WI38 (cell line): Measurements from ENCODE around the gene NFIX.

Experiments
- H3K4me3 ChIP-seq: 2 replicates; pipeline ENCODE4 v1.5.1; 2011; ENCODE audit warnings: low read depth, mild to moderate bottlenecking, control low read depth, low read length
- CTCF ChIP-seq: IDR thresholded peaks from 2 replicates; pipeline ENCODE4 v1.5.1; 2012; ENCODE audit warnings: low read depth, mild to moderate bottlenecking, control low read depth, low read length

The NFIX gene

DNA sequence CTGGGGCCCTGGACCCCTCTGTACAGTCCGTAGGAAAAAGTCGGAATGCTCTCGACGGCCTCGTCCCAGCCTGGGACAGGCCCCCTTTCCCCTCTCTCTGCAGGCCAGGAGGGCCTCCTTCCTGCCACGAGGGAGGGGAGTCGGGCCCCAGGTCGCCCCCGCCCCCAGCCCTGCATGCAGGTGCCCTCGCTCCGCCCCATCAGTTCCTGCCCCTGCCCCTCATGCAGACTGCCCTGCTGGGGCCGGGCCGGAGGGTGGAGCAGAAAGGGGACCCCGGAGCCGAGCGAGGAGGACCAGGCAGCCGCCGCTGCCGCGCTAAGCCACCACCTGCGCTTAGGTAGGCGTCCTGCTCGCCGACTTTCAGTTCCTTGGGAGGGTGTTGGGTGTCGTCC is 100.1 kb downstream of the NFIX start:
- no peak for TF ChIP-seq CTCF
- H3K4me3 ChIP-seq: no peak overlapping the region

DNA sequence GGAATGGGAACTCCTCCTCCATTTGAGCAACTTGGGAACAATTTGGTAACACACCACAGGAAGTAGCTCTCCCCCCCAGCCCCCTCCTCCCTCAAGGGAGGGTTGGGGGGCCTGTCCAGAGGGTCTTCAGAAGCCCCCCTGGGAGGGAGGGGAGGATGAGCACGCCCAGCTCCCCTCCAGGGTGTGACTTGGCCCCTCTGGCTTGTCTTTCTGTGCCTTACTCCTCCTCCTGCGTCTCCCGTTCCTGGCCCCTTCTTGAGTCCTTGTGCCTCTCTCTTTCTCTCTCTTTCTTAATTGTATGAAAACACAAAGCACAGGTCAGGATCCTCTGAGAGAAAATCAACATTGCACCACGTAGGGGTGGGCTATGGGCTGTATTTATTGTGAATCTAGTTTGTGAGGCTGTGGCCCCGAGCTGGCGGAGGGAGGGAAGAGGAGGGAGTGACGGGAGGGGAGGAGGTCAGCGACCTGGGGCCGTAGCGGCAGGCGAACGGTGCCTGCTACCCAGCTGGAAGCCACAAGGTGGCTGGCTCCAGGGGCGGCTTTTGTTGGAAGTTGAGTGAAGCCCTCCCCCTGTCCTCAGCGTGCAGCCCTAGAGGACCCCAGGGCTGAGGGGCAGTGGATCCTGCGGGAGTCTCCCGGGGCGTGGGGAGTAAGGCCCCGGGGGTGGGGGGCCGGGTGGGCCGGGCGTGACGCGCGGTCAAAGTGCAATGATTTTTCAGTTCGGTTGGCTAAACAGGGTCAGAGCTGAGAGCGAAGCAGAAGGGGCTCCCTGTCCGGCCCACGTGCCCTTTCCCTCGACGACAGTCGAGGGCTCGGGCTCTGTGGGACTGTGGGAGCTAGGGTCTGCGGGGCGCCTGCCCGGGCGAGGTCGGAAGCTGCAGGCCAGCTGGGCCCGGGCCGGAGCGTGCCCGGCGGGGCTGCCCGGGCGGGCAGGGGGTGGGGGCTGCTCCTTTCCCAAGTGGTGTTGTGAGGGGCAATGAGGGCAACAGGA is 101.0 kb downstream of the NFIX start:
- H3K4me3 ChIP-seq: no peak overlapping the region
- no peak for TF ChIP-seq CTCF

DNA sequence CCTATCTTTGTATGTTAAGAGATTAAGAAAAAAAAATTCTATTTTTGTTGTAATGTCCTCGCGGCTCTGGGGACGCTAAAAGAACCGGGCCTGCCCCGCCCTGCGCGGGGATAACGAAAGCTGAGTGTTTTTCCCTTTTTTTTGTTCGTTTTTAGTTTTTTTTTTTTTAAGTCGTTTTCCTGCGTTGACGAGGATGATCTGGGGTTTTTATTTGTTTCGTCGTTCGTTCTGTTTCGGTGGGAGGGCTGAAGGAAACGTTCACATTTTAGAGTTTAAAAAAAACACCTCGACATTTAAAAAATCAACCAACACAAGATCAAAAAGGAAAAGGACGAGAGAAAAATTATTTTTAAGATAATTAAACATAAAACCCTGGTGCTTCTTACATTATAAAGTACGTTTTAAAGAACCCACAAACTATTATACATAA is 101.8 kb downstream of the NFIX start:
- H3K4me3 ChIP-seq: no peak overlapping the region
- no peak for TF ChIP-seq CTCF

GRCh38 chr19:13097463-13098258 is 102.4 kb downstream of the NFIX start:
- H3K4me3 ChIP-seq: no peak overlapping the region
- TF ChIP-seq CTCF: no peak

- no peak for TF ChIP-seq CTCF
- no peak overlapping the region for H3K4me3 ChIP-seq
Measured at GRCh38 chr19:13098277-13099072, 103.2 kb downstream of the NFIX start.

DNA sequence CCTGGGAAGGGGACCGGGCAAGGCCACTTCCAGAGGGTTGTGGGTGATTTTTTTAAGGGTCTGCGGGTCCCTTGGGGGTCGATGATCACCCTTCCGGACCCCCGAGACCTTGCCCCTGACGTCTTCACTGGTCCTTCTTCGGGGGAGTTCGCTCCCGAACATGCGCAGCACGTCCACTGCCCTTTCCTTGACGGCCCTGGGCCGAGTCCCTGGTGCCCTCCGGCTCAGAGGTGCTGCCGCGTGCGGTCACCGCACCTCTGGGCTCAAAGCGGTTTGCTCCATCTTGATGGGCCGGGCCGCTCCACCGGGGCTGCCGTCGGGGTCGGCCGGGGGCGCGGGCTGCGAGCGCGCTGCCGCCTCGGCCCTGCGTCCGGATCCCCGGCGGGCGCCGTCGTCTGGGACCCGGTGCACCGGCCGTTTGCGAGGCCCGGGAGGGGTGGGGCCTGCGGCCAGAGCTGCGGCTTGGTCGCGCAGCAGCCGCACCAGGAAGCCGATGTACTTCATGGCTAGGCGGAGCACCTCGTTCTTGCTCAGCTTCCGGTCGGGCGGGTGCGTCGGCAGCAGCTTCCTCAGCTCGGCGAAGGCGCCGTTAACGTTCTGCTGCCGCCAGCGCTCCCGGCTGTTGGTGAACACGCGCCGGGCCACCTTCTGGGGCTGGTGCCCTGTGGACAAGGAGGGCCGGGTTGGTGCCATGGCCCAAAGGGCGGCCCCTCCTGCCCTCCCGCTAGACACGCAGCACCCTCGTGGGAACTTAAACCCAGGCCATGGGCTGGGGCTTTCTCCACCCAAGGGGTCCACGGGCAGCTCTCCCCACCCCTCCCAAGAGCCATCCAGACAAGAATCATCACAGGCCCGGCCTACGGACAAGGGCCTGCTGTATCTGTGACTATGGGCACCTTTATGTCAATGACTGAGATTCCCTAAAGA is 104.1 kb downstream of the NFIX start:
- TF ChIP-seq CTCF: no peak
- H3K4me3 ChIP-seq: no peak overlapping the region
